HG03025 (cell line): ENCODE data around the gene PRKN.

Experiments used
- ATAC-seq: cut with Tn5 transposase; IDR thresholded peaks from one replicate; pipeline ENCODE4 v1.9.1; 2021; ENCODE audit warnings: mild to moderate bottlenecking, moderate library complexity; ENCODE audit not compliant: unreplicated experiment, low FRiP score

Gene PRKN

GRCh38 chr6:162217058-162217457, 510.5 kb downstream of the PRKN start:
- ATAC-seq, result no peak

GRCh38 chr6:162211777-162212176, 515.8 kb downstream of the PRKN start:
- no peak for ATAC-seq

GRCh38 chr6:162211022-162211421, 516.5 kb downstream of the PRKN start:
- ATAC-seq, result no peak

- ATAC-seq, result no peak
Observed at GRCh38 chr6:162203287-162203686, 524.3 kb downstream of the PRKN start.

GRCh38 chr6:162200945-162201690, 526.4 kb downstream of the PRKN start:
- ATAC-seq, result no peak

GRCh38 chr6:162200041-162200440, 527.5 kb downstream of the PRKN start:
- ATAC-seq, result no peak

GRCh38 chr6:162198925-162199324, 528.6 kb downstream of the PRKN start:
- no peak for ATAC-seq

GRCh38 chr6:162198076-162198475, 529.5 kb downstream of the PRKN start:
- ATAC-seq, result no peak

GRCh38 chr6:162195441-162195840, 532.1 kb downstream of the PRKN start:
- ATAC-seq, result no peak

GRCh38 chr6:162190981-162191380, 536.6 kb downstream of the PRKN start:
- ATAC-seq, result no peak

GRCh38 chr6:162187168-162187935, 540.2 kb downstream of the PRKN start:
- no peak for ATAC-seq

GRCh38 chr6:162184465-162184864, 543.1 kb downstream of the PRKN start:
- ATAC-seq, result no peak

- ATAC-seq, result no peak
Observed at GRCh38 chr6:162181741-162182401, 545.7 kb downstream of the PRKN start.

- no peak for ATAC-seq
Observed at GRCh38 chr6:162181111-162181510, 546.5 kb downstream of the PRKN start.

- no peak for ATAC-seq
Observed at GRCh38 chr6:162179196-162179951, 548.2 kb downstream of the PRKN start.

- no peak for ATAC-seq
Observed at GRCh38 chr6:162178666-162179065, 548.9 kb downstream of the PRKN start.

- ATAC-seq, result no peak
Observed at GRCh38 chr6:162178266-162178665, 549.3 kb downstream of the PRKN start.

GRCh38 chr6:162177746-162178145, 549.8 kb downstream of the PRKN start:
- no peak for ATAC-seq

GRCh38 chr6:162173466-162173865, 554.1 kb downstream of the PRKN start:
- no peak for ATAC-seq

GRCh38 chr6:162165479-162165878, 562.1 kb downstream of the PRKN start:
- ATAC-seq, result no peak
